Astrocyte (in vitro differentiated cells and primary cell): ENCODE measurements around the gene FTH1.

Experiments used
- CTCF ChIP-seq: IDR thresholded peaks from 2 replicates; pipeline ENCODE4 v1.5.1; 2011; ENCODE audit warnings: low read depth, mild to moderate bottlenecking, inconsistent platforms, low read length, moderate library complexity; ENCODE audit not compliant: insufficient read depth
- EZH2 ChIP-seq: IDR thresholded peaks from 2 replicates; pipeline ENCODE4 v1.6.1; 2012; ENCODE audit warnings: mild to moderate bottlenecking, low read length, inconsistent platforms; ENCODE audit not compliant: insufficient read depth

- TF ChIP-seq EZH2, result no peak
- TF ChIP-seq CTCF, result no peak
Measured at GRCh38 chr11:61917334-61918109, 49.9 kb downstream of the FTH1 start, which contains the start of gene RAB3IL1.
